ENCODE measurements around the gene ATRN.

ATRN gene

DNA sequence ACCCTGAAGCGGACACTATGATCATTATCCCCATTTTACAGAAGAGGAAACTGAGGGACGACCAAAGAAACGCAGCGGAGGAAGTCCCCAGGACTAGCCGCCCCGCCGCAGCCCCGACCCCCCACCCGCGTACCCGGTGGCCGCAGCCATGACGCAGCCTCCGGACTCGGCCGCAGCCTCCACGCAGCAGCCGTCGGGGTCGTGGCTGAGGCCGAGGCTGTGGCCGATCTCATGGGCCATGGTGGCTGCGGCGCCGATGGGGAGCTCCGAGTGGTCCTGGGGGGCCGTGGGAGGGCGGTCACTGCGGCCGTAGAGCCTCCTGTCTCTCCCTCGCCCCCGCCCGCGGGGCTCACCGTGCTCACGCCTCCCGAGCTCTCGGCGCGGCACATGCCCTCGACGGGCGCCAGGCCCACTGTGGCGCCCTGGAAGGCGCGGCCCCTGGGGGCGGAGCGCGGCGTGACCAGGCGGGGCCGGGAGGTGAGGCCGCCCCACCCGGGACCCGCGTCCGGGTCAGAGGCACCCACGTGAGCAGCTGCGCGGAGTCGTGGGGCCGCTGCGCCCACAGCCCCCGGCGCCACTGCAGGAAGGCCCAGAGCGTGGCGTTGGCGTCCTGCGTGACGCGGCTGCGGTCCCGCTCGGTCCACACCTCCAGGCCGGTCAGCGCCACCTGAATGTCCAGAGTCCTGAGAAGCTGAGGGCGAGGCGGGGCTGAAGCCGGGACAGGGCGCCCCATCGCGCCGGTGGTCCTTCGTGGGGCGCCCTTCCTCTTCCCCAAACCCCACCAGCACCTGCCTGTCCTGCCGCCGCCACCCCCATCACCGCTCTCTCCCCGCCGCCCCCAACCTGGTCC is 202.6 kb downstream of the ATRN start:
- Histone ChIP-seq H3K79me1 (replicated peaks; ENCODE audit: low read length, poor library complexity, severe bottlenecking) (no peaks in the 10 kb centered on the region), H4K8ac (ENCODE audit: low read length) (no peak overlapping the region), H3K4ac (ENCODE audit: low read depth in 1 of 2, low read length in 2 of 2) (no peak overlapping the region), H3K27me3 (ENCODE audit: control insufficient read depth in 1 of 2, insufficient read depth in 1 of 2, low read length in 2 of 2) (peaks cover 0 to 13% of the 10 kb centered on the region in 2 experiments), H3K36me3 (ENCODE audit: control insufficient read depth in 1 of 2, insufficient read depth in 2 of 2, low read depth in 1 of 2, low read length in 2 of 2) (peaks cover 47 to 84% of the 10 kb centered on the region in 2 experiments), H3K4me2 (ENCODE audit: low read length, poor library complexity, severe bottlenecking) (no peak overlapping the region), H3K14ac (ENCODE audit: low read length in 2 of 2) (no peak overlapping the region), H3K4me1 (ENCODE audit: control insufficient read depth, insufficient read depth, low read depth, low read length) (peaks cover 30% of the 10 kb centered on the region), H2BK120ac (ENCODE audit: low read depth, low read length) (no peak overlapping the region), H3K4me3 (ENCODE audit: insufficient read depth in 1 of 2, low read depth in 1 of 2, low read length in 2 of 2) (peak overlapping the region in 1 of 2 experiments; percentile 5), H3K23ac (ENCODE audit: low read length in 2 of 2) (no peak overlapping the region), H4K91ac (ENCODE audit: low read length) (no peak overlapping the region), H2AK5ac (ENCODE audit: low read length, severe bottlenecking) (no peak overlapping the region), H2BK5ac (ENCODE audit: low read depth, low read length, poor library complexity, severe bottlenecking) (no peak overlapping the region), H3K27ac (ENCODE audit: low read length, poor library complexity, severe bottlenecking) (no peak overlapping the region), H2AFZ (ENCODE audit: low read depth, low read length) (no peak overlapping the region), H2BK12ac (ENCODE audit: low read length in 2 of 2) (no peak overlapping the region), H3K9me3 (ENCODE audit: control insufficient read depth, low read length) (no peaks in the 10 kb centered on the region), H2BK15ac (ENCODE audit: low read depth, poor library complexity, severe bottlenecking) (no peak overlapping the region), H3K18ac (ENCODE audit: low read depth in 1 of 2, low read length in 2 of 2) (no peak overlapping the region), H3K9ac (ENCODE audit: low read length) (no peak overlapping the region)
- 57% methylated on average over 60 of the region's 90 CpGs for WGBS
- DNase-seq: no peak

DNA sequence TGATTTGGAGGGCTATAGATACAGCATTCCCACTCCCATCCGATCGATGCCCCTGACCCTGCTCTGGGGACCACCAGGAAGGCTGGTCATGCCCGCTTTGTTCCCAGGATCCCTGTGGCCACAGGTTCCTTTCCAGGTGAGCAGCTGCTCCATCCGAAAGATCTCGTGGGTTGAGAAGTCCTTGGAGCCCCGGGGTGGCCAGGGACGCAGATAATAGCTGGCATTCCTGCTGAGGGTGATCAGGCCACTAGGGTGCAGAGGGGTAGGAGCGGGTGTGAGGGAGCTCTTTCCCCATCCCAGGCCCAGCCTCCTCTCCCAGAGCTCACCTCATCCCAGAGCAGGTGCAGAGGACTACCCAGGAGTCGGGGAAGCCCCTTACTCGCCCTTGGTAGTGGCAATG is 203.6 kb downstream of the ATRN start:
- H3K4me2 ChIP-seq (ENCODE audit: low read length, poor library complexity, severe bottlenecking): no peak overlapping the region
- H2BK15ac ChIP-seq (ENCODE audit: low read depth, poor library complexity, severe bottlenecking): no peak overlapping the region
- H3K27ac ChIP-seq (ENCODE audit: low read length, poor library complexity, severe bottlenecking): no peak overlapping the region
- no peak overlapping the region for H4K8ac ChIP-seq (ENCODE audit: low read length)
- no peak overlapping the region for H2BK120ac ChIP-seq (ENCODE audit: low read depth, low read length)
- H3K18ac ChIP-seq (ENCODE audit: low read depth in 1 of 2, low read length in 2 of 2): no peak overlapping the region
- no peak overlapping the region for H3K9ac ChIP-seq (ENCODE audit: low read length)
- no peak overlapping the region for H3K14ac ChIP-seq (ENCODE audit: low read length in 2 of 2)
- H3K9me3 ChIP-seq (ENCODE audit: control insufficient read depth, low read length): no peaks in the 10 kb centered on the region
- no peak overlapping the region for H2AK5ac ChIP-seq (ENCODE audit: low read length, severe bottlenecking)
- peaks cover 32% of the 10 kb centered on the region for H3K4me1 ChIP-seq (ENCODE audit: control insufficient read depth, insufficient read depth, low read depth, low read length)
- H3K23ac ChIP-seq (ENCODE audit: low read length in 2 of 2): no peak overlapping the region
- WGBS: 82% methylated on average over 8 of the region's 10 CpGs
- no peaks in the 10 kb centered on the region for H3K79me1 ChIP-seq (replicated peaks; ENCODE audit: low read length, poor library complexity, severe bottlenecking)
- no peak for DNase-seq
- no peak overlapping the region for H4K91ac ChIP-seq (ENCODE audit: low read length)
- no peak overlapping the region for H3K4ac ChIP-seq (ENCODE audit: low read depth in 1 of 2, low read length in 2 of 2)
- no peak overlapping the region for H2BK5ac ChIP-seq (ENCODE audit: low read depth, low read length, poor library complexity, severe bottlenecking)
- no peak overlapping the region for H3K4me3 ChIP-seq (ENCODE audit: insufficient read depth in 1 of 2, low read depth in 1 of 2, low read length in 2 of 2)
- no peak overlapping the region for H2AFZ ChIP-seq (ENCODE audit: low read depth, low read length)
- no peak overlapping the region for H2BK12ac ChIP-seq (ENCODE audit: low read length in 2 of 2)
- peaks cover 0 to 10% of the 10 kb centered on the region in 2 experiments for H3K27me3 ChIP-seq (ENCODE audit: control insufficient read depth in 1 of 2, insufficient read depth in 1 of 2, low read length in 2 of 2)
- peaks cover 47 to 78% of the 10 kb centered on the region in 2 experiments for H3K36me3 ChIP-seq (ENCODE audit: control insufficient read depth in 1 of 2, insufficient read depth in 2 of 2, low read depth in 1 of 2, low read length in 2 of 2)

DNA sequence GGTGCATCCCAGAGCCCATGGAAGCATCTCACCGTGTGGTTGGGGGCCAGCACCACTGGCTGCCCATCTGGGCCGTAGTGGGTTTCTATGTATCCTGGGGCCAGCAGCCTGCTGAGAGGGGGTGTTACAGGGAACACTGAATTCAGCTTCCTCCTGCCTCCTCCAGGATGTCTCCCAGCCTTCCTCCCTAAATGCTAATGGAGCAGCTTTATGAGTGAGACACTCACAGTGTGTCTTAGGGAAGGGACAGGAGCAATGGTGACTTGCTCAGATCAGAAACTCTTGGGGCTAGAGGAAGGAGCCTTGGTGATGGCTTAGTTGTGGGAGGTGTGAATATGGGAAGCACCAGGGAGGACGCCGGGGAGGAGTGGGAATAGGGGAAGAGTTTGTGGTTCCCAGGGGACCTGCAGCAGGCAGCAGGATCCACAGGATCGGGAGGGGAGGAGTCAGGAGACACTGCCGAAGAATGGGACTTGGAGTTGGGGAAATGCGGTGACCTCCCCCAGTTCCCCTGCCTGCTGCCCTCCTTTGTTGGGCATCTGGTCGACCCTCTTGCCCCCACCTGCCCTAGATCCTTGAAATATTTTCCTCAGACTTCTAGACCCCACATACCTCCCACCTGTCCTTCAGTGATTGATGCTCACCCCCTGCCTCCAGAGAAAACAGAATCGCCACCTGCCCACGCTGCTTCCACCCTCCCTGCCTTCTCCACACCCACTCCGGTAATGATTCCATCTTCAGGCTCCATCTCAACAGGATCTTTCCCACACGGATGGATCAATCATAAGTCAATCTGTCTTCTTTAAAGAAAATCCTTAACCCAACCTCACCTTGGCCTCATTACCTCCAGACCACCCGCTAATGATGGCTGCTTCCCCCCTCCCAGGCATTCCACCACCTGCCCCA is 204.4 kb downstream of the ATRN start:
- no peak overlapping the region for H2BK15ac ChIP-seq (ENCODE audit: low read depth, poor library complexity, severe bottlenecking)
- no peak overlapping the region for H2BK12ac ChIP-seq (ENCODE audit: low read length in 2 of 2)
- H2BK120ac ChIP-seq (ENCODE audit: low read depth, low read length): no peak overlapping the region
- no peak overlapping the region for H3K9ac ChIP-seq (ENCODE audit: low read length)
- H3K36me3 ChIP-seq (ENCODE audit: control insufficient read depth in 1 of 2, insufficient read depth in 2 of 2, low read depth in 1 of 2, low read length in 2 of 2): peaks cover 47 to 71% of the 10 kb centered on the region in 2 experiments
- H3K18ac ChIP-seq (ENCODE audit: low read depth in 1 of 2, low read length in 2 of 2): no peak overlapping the region
- no peak overlapping the region for H4K91ac ChIP-seq (ENCODE audit: low read length)
- no peak overlapping the region for H3K27ac ChIP-seq (ENCODE audit: low read length, poor library complexity, severe bottlenecking)
- no peak overlapping the region for H3K4me3 ChIP-seq (ENCODE audit: insufficient read depth in 1 of 2, low read depth in 1 of 2, low read length in 2 of 2)
- WGBS: 76% methylated on average over 11 of the region's 13 CpGs
- peaks cover 0 to 10% of the 10 kb centered on the region in 2 experiments for H3K27me3 ChIP-seq (ENCODE audit: control insufficient read depth in 1 of 2, insufficient read depth in 1 of 2, low read length in 2 of 2)
- no peak overlapping the region for H3K4ac ChIP-seq (ENCODE audit: low read depth in 1 of 2, low read length in 2 of 2)
- no peak overlapping the region for H2AFZ ChIP-seq (ENCODE audit: low read depth, low read length)
- H3K23ac ChIP-seq (ENCODE audit: low read length in 2 of 2): no peak overlapping the region
- H4K8ac ChIP-seq (ENCODE audit: low read length): no peak overlapping the region
- H3K9me3 ChIP-seq (ENCODE audit: control insufficient read depth, low read length): no peaks in the 10 kb centered on the region
- no peak overlapping the region for H3K14ac ChIP-seq (ENCODE audit: low read length in 2 of 2)
- H2BK5ac ChIP-seq (ENCODE audit: low read depth, low read length, poor library complexity, severe bottlenecking): no peak overlapping the region
- H2AK5ac ChIP-seq (ENCODE audit: low read length, severe bottlenecking): no peak overlapping the region
- H3K79me1 ChIP-seq (replicated peaks; ENCODE audit: low read length, poor library complexity, severe bottlenecking): no peaks in the 10 kb centered on the region
- H3K4me1 ChIP-seq (ENCODE audit: control insufficient read depth, insufficient read depth, low read depth, low read length): peaks cover 39% of the 10 kb centered on the region
- no peak for DNase-seq
- H3K4me2 ChIP-seq (ENCODE audit: low read length, poor library complexity, severe bottlenecking): no peak overlapping the region

DNA sequence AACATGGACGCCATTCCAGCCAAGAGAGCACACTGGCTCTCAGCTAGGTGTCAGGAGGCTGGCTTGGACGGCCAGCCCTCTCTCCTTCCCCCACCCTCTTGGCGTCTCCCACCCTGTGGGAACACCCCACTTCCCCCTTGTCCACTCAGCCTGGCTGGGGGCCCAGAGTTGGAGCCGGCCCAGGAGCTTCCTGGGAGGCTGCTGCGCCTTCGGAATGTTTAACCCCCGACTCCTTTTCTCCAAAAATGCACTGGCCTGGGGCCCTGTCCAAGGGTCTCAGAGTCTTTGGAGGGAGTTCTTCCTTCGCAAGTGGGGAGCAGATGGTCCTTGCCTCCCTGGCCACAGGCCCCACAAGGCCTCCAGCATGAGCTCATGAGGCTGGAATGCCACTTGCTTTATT is 206.9 kb downstream of the ATRN start:
- Histone ChIP-seq H2BK5ac (ENCODE audit: low read depth, low read length, poor library complexity, severe bottlenecking) (peak overlapping the region; percentile 4), H2AK5ac (ENCODE audit: low read length, severe bottlenecking) (no peak overlapping the region), H3K4ac (ENCODE audit: low read depth in 1 of 2, low read length in 2 of 2) (no peak overlapping the region), H2AFZ (ENCODE audit: low read depth, low read length) (no peak overlapping the region), H3K4me3 (ENCODE audit: insufficient read depth in 1 of 2, low read depth in 1 of 2, low read length in 2 of 2) (peak overlapping the region in 1 of 2 experiments; percentile 18), H2BK12ac (ENCODE audit: low read length in 2 of 2) (no peak overlapping the region), H3K18ac (ENCODE audit: low read depth in 1 of 2, low read length in 2 of 2) (no peak overlapping the region), H3K79me1 (replicated peaks; ENCODE audit: low read length, poor library complexity, severe bottlenecking) (peaks cover 3% of the 10 kb centered on the region), H4K8ac (ENCODE audit: low read length) (no peak overlapping the region), H3K23ac (ENCODE audit: low read length in 2 of 2) (no peak overlapping the region), H3K9me3 (ENCODE audit: control insufficient read depth, low read length) (no peaks in the 10 kb centered on the region), H3K4me1 (ENCODE audit: control insufficient read depth, insufficient read depth, low read depth, low read length) (peaks cover 47% of the 10 kb centered on the region), H3K9ac (ENCODE audit: low read length) (peak overlapping the region; percentile 87), H3K4me2 (ENCODE audit: low read length, poor library complexity, severe bottlenecking) (no peak overlapping the region), H2BK120ac (ENCODE audit: low read depth, low read length) (no peak overlapping the region), H3K27me3 (ENCODE audit: control insufficient read depth in 1 of 2, insufficient read depth in 1 of 2, low read length in 2 of 2) (no peaks in the 10 kb centered on the region), H3K36me3 (ENCODE audit: control insufficient read depth in 1 of 2, insufficient read depth in 2 of 2, low read depth in 1 of 2, low read length in 2 of 2) (peaks cover 24 to 48% of the 10 kb centered on the region in 2 experiments), H2BK15ac (ENCODE audit: low read depth, poor library complexity, severe bottlenecking) (no peak overlapping the region), H3K14ac (ENCODE audit: low read length in 2 of 2) (no peak overlapping the region), H4K91ac (ENCODE audit: low read length) (no peak overlapping the region), H3K27ac (ENCODE audit: low read length, poor library complexity, severe bottlenecking) (no peak overlapping the region)
- WGBS: 71% methylated on average over 8 of the region's 8 CpGs
- no peak for DNase-seq

All from mesenchymal stem cell (in vitro differentiated cells and primary cell).